Caco-2 (cell line): ENCODE data around the gene AMBRA1. TPM values are rescaled to one million over a fixed set of nuclear protein-coding genes. Genes with fewer than 3 reads are reported as not detected.
A peak's percentile ranks its signal among the peaks of the same experiment; 100 is the strongest.

Source experiments
- BruUV-seq: library from RNA; stranded (reverse); fragments of 400-500 nt; replicated peaks from 2 replicates; lab custom pipeline; 2021; lab: Mats Ljungman, UMichigan
- CTCF ChIA-PET: fragments of 300-600 bp; sonication (Branson Sonifier 250); formaldehyde crosslinking; loops from one replicate; lab custom pipeline; 2022; ENCODE audit warnings: antibody characterized with exemption; lab: Charles Lee
- POLR2A ChIA-PET: fragments of 300-600 bp; sonication (Branson Sonifier 250); formaldehyde crosslinking; loops from one replicate; lab custom pipeline; 2022; ENCODE audit warnings: antibody characterized with exemption; lab: Charles Lee
- DNase-seq, 2 experiments: peaks; one replicate each; pipeline versions ENCODE4 v3.0.0 to v3.0.0-alpha.2; 2020 to 2022
- H3K27me3 ChIP-seq: replicated peaks from 2 replicates; pipeline ENCODE4 v1.6.0; 2011; ENCODE audit warnings: low read length; ENCODE audit not compliant: control insufficient read depth, insufficient read depth
- H3K36me3 ChIP-seq: 2 replicates; pipeline ENCODE4 v1.5.1; 2011; ENCODE audit warnings: low read length; ENCODE audit not compliant: control insufficient read depth, insufficient read depth
- H3K4me1 ChIP-seq: fragments of 250-450 bp; sonication (Bioruptor Pico); 2 replicates; pipeline ENCODE4 v1.5.1; 2020; ENCODE audit warnings: mild to moderate bottlenecking
- H3K4me3 ChIP-seq: 2 replicates; pipeline ENCODE4 v1.5.1; 2011; ENCODE audit warnings: low read depth, mild to moderate bottlenecking, control low read depth, low read length
- H3K9me3 ChIP-seq: fragments of 250-450 bp; sonication (Bioruptor Pico); 2 replicates; pipeline ENCODE4 v1.5.1; 2020; ENCODE audit warnings: mild to moderate bottlenecking, moderate library complexity
- H3K27ac Mint-ChIP-seq: one replicate; pipeline ENCODE4 v1.8.0; 2022; ENCODE audit warnings: mixed read lengths; ENCODE audit not compliant: unreplicated experiment
- H3K27me3 Mint-ChIP-seq: one replicate; pipeline ENCODE4 v1.8.0; 2022; ENCODE audit warnings: mixed read lengths; ENCODE audit not compliant: insufficient read depth, unreplicated experiment
- H3K36me3 Mint-ChIP-seq: one replicate; pipeline ENCODE4 v1.8.0; 2022; ENCODE audit warnings: mild to moderate bottlenecking, mixed read lengths; ENCODE audit not compliant: insufficient read depth, unreplicated experiment
- H3K4me1 Mint-ChIP-seq: one replicate; pipeline ENCODE4 v1.8.0; 2022; ENCODE audit warnings: low read depth, mixed read lengths; ENCODE audit not compliant: unreplicated experiment
- H3K4me3 Mint-ChIP-seq: one replicate; pipeline ENCODE4 v1.8.0; 2022; ENCODE audit warnings: mild to moderate bottlenecking, moderate library complexity, mixed read lengths; ENCODE audit not compliant: unreplicated experiment
- H3K9me3 Mint-ChIP-seq: one replicate; pipeline ENCODE4 v1.8.0; 2022; ENCODE audit warnings: mixed read lengths; ENCODE audit not compliant: unreplicated experiment
- intact Hi-C: fragments of 100-400 bp; cut with micrococcal nuclease; formaldehyde crosslinking; loops from one replicate; pipeline ENCODE4 v1.10.0; 2022; ENCODE audit not compliant: unreplicated experiment
- total RNA-seq: library from RNA; stranded (reverse); gene quantifications from 2 replicates; pipeline ENCODE4 v1.2.3, GENCODE V29; 2022
- TF ChIP-seq, protein P1 (sequence below), 2 experiments: fragments of 200-600 bp in 1 of 2; IDR thresholded peaks; 1 replicate in 1 of 2; 2 replicates in 1 of 2; pipeline versions ENCODE4 v1.5.1 to v1.8.0; 2011 to 2022; ENCODE audit warnings: antibody characterized with exemption in 1 of 2, control low read depth in 1 of 2, inconsistent platforms in 1 of 2, low read depth in 1 of 2, low read length in 1 of 2, mild to moderate bottlenecking in 1 of 2, moderate library complexity in 1 of 2; ENCODE audit not compliant: insufficient read depth in 1 of 2, severe bottlenecking in 1 of 2, unreplicated experiment in 1 of 2

The AMBRA1 gene
- total RNA-seq, 1 experiment from 2014 or later, result 48.1 TPM

DNA sequence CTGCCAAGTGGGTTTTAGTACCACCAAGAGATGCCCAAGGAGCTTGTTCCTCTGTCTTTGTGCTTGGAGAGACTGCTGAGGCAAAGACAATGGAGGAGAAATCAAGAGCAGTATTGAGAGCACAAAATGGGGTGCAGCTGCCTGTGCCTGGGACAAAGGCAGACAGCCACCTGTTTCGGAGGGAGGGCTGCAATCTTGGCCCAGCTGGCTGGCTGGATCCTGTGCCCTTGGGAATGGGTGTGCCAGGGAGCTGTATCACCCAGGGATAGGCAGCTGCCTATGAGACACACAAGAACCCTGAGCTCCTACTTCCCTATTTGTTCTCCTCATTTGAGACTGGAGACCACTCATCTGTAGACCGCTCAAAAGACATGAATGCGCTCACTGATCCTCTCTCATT, 178.9 kb downstream of the AMBRA1 start:
- Histone ChIP-seq H3K4me1 (0 out of 2 replicates have a peak, but pooled peaks cover 6% of the 10 kb centered on the region), H3K9me3 (no peaks in the 10 kb centered on the region), H3K27me3 (no peaks in the 10 kb centered on the region), H3K4me3 (no peak overlapping the region), H3K36me3 (peaks cover 2% of the 10 kb centered on the region)
- H3K9me3 Mint-ChIP-seq, result no peaks in the 10 kb centered on the region
- TF ChIP-seq, protein P1, sequence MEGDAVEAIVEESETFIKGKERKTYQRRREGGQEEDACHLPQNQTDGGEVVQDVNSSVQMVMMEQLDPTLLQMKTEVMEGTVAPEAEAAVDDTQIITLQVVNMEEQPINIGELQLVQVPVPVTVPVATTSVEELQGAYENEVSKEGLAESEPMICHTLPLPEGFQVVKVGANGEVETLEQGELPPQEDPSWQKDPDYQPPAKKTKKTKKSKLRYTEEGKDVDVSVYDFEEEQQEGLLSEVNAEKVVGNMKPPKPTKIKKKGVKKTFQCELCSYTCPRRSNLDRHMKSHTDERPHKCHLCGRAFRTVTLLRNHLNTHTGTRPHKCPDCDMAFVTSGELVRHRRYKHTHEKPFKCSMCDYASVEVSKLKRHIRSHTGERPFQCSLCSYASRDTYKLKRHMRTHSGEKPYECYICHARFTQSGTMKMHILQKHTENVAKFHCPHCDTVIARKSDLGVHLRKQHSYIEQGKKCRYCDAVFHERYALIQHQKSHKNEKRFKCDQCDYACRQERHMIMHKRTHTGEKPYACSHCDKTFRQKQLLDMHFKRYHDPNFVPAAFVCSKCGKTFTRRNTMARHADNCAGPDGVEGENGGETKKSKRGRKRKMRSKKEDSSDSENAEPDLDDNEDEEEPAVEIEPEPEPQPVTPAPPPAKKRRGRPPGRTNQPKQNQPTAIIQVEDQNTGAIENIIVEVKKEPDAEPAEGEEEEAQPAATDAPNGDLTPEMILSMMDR (IDR thresholded peaks at IDR 0.05; ENCODE audit: insufficient read depth in 1 of 2, low read depth in 1 of 2, low read length in 1 of 2, severe bottlenecking in 1 of 2, unreplicated experiment in 1 of 2), result no peak
- no TSS peak for BruUV-seq
- no peak for DNase-seq
- H3K36me3 Mint-ChIP-seq, result peaks cover 61% of the 10 kb centered on the region
- no peaks in the 10 kb centered on the region for H3K27me3 Mint-ChIP-seq
- POLR2A ChIA-PET, result no interaction called here
- CTCF ChIA-PET, result no interaction called here
- H3K4me3 Mint-ChIP-seq, result no peak overlapping the region
- no peaks in the 10 kb centered on the region for H3K4me1 Mint-ChIP-seq
- intact Hi-C loops, result no loop called here
- no peak overlapping the region for H3K27ac Mint-ChIP-seq

- TF ChIP-seq, protein P1 (IDR thresholded peaks at IDR 0.05; ENCODE audit: insufficient read depth in 1 of 2, low read depth in 1 of 2, low read length in 1 of 2, severe bottlenecking in 1 of 2, unreplicated experiment in 1 of 2), result no peak
- POLR2A ChIA-PET, result no interaction called here
- no peaks in the 10 kb centered on the region for H3K27me3 Mint-ChIP-seq
- 0 out of 2 replicates have a peak, but pooled peaks cover 6% of the 10 kb centered on the region for H3K4me1 ChIP-seq
- no TSS peak for BruUV-seq
- H3K4me3 Mint-ChIP-seq, result no peak overlapping the region
- H3K9me3 Mint-ChIP-seq, result no peaks in the 10 kb centered on the region
- H3K4me3 ChIP-seq, result no peak overlapping the region
- no peaks in the 10 kb centered on the region for H3K27me3 ChIP-seq
- peaks cover 64% of the 10 kb centered on the region for H3K36me3 Mint-ChIP-seq
- intact Hi-C loops, result no loop called here
- no peaks in the 10 kb centered on the region for H3K4me1 Mint-ChIP-seq
- no peak overlapping the region for H3K27ac Mint-ChIP-seq
- no peaks in the 10 kb centered on the region for H3K9me3 ChIP-seq
- CTCF ChIA-PET, result no interaction called here
- peaks cover 3% of the 10 kb centered on the region for H3K36me3 ChIP-seq
- no peak for DNase-seq
Measured at GRCh38 chr11:46414466-46414796, 179.4 kb downstream of the AMBRA1 start.

DNA sequence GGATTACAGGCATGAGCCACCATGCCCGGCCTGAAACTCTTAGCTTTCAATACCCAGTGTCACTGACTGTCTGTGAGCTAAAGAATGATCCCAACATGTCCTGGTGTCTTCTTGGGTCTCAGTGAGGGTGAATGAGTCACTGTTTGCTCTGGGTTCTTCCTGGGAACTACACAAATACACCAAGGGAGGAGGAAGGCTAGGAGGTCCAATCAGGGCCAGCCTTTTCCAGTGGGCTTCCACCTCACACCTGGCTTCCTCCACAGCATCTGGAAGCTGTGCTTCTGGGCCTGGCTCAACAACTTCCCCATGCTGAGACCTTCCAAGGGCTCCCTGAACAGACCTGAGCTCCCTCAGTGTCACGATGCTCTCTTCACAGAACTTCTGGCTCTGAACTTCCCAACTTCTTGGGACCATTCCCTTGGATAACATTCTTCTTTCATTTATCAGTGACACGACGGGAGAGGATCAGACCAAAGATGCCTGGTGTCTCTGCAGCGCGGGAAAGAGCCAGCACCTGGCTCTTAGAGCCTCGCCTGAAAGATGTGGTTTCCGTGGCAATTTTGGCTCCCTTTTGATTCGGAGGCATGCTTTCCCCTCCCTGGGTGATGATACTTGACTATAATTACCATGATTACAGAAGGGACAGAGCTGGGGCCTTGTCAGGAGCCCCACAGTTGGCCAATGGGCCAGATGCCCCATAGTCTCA, 179.9 kb downstream of the AMBRA1 start:
- Histone ChIP-seq H3K27me3 (no peaks in the 10 kb centered on the region), H3K4me1 (0 out of 2 replicates have a peak, but pooled peaks cover 6% of the 10 kb centered on the region), H3K4me3 (no peak overlapping the region), H3K36me3 (peaks cover 3% of the 10 kb centered on the region), H3K9me3 (no peaks in the 10 kb centered on the region)
- Mint-ChIP-seq H3K27ac (no peak overlapping the region), H3K4me3 (no peak overlapping the region), H3K4me1 (no peaks in the 10 kb centered on the region), H3K36me3 (peaks cover 59% of the 10 kb centered on the region), H3K9me3 (no peaks in the 10 kb centered on the region), H3K27me3 (no peaks in the 10 kb centered on the region)
- TF ChIP-seq, protein P1 (IDR thresholded peaks at IDR 0.05; ENCODE audit: insufficient read depth in 1 of 2, low read depth in 1 of 2, low read length in 1 of 2, severe bottlenecking in 1 of 2, unreplicated experiment in 1 of 2), result no peak
- no TSS peak for BruUV-seq
- peak in 1 of 2 experiments; percentile 21 for DNase-seq
- POLR2A ChIA-PET, result no interaction called here
- intact Hi-C loops, result no loop called here
- CTCF ChIA-PET, result interaction anchor here (1.0 kb wide), 2 partner anchors 22 to 116 kb away, joined by 3 read pairs; partner anchors contain the start of gene CHRM4
